ENCODE results near the gene PC. TPM values are rescaled to one million over a fixed set of nuclear protein-coding genes. Genes with fewer than 3 reads are reported as not detected.
A peak's percentile ranks its signal among the peaks of the same experiment; 100 is the strongest.
"Not testable (repeated sequence)": the region's sequence is repeated elsewhere in the genome, so short reads cannot be mapped to it uniquely, and the experiment has no call there.

The PC gene, protein sequence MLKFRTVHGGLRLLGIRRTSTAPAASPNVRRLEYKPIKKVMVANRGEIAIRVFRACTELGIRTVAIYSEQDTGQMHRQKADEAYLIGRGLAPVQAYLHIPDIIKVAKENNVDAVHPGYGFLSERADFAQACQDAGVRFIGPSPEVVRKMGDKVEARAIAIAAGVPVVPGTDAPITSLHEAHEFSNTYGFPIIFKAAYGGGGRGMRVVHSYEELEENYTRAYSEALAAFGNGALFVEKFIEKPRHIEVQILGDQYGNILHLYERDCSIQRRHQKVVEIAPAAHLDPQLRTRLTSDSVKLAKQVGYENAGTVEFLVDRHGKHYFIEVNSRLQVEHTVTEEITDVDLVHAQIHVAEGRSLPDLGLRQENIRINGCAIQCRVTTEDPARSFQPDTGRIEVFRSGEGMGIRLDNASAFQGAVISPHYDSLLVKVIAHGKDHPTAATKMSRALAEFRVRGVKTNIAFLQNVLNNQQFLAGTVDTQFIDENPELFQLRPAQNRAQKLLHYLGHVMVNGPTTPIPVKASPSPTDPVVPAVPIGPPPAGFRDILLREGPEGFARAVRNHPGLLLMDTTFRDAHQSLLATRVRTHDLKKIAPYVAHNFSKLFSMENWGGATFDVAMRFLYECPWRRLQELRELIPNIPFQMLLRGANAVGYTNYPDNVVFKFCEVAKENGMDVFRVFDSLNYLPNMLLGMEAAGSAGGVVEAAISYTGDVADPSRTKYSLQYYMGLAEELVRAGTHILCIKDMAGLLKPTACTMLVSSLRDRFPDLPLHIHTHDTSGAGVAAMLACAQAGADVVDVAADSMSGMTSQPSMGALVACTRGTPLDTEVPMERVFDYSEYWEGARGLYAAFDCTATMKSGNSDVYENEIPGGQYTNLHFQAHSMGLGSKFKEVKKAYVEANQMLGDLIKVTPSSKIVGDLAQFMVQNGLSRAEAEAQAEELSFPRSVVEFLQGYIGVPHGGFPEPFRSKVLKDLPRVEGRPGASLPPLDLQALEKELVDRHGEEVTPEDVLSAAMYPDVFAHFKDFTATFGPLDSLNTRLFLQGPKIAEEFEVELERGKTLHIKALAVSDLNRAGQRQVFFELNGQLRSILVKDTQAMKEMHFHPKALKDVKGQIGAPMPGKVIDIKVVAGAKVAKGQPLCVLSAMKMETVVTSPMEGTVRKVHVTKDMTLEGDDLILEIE
- total RNA-seq (3.6 TPM), polyA plus RNA-seq (12.6 TPM)

- no peaks in the 10 kb centered on the region for H3K4me1 ChIP-seq (ENCODE audit: insufficient read depth)
- WGBS = under 1% methylated on average over 74 of the region's 74 CpGs
- peak within 1 kb of the TSS; percentile 66 for H3K4me3 ChIP-seq (ENCODE audit: low read depth, low read length)
- no peaks in the 10 kb centered on the region for H3K36me3 ChIP-seq (ENCODE audit: insufficient read depth)
- H3K27ac ChIP-seq (ENCODE audit: low read depth) = peak within 1 kb of the TSS; percentile 78
- DNase-seq (ENCODE audit: extremely low spot score) = peak; percentile 98
Measured at GRCh38 chr11:66958232-66958955, at the start of gene PC. Gene PC, minus strand, starts transcription at chr11:66958383. Its CDS starts 86,224 bp downstream, at chr11:66872159.

GRCh38 chr11:67007126-67007525 is 48.9 kb upstream of the PC start:
- Histone ChIP-seq H3K36me3 (ENCODE audit: insufficient read depth) (no peaks in the 10 kb centered on the region), H3K4me3 (ENCODE audit: low read depth, low read length) (no peak overlapping the region), H3K27ac (ENCODE audit: low read depth) (no peak overlapping the region), H3K4me1 (ENCODE audit: insufficient read depth) (no peaks in the 10 kb centered on the region)
- 96% methylated on average over 7 of the region's 7 CpGs for WGBS
- DNase-seq (ENCODE audit: extremely low spot score) = no peak

DNA sequence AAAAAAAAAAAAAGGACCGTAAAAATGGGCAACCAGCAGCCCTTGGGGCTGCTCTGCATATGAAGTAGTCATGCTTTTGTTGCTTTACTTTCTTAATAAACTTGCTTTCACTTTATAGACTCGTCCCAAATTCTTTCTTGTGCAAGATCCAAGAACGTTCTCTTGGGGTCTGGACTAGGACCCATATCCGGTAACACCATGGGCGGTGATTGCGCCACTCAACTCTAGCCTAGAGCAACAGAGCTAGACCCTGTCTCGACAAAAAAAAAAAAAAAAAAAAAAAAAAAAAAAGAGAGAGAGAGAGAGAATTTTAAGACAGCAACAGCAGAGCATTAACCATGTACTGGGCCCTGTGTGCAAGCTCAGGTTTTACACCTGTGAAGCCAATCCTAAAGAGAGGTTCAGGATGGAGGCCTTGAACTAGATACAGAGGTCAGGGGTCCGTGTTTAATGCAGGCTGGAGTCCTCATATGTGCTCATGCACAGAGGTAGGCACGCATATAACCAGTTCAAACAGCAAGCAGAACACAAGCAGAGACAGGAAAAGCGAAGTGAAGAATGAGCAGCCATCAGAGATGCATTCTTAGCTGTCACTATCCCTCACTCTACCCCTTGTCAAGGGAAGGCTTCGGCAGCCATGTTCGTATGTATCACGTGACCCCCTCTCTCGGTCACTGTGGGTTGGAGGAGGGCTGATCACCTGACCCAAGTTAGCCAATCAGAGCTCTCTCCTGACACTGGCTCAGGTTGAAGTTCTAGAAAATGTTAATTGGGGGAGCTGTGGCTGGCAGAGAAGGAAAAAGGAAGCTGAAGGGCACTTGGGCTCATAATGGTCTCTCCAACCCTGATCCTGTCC is 48.1 kb upstream of the PC start:
- 87% methylated on average over 14 of the region's 14 CpGs for WGBS

DNA sequence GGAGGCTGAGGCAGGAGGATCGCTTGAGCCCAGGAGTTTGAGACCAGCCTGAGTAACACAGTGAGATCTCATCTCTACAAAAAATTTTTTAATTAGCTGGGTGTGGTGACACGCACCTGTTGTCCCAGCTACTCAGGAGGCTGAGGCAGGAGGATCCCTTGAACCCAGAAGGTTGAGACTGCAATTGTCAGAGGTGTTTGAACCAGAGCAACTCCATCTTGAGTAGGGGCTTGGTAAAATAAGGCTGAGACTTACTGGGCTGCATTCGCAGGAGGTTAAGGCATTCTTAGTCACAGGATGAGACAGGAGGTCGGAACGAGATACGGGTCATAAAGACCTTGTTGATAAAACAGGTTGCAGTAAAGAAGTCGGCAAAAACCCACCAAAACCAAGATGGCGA is 47.0 kb upstream of the PC start:
- not testable (repeated sequence) for H3K4me3 ChIP-seq (ENCODE audit: low read depth, low read length); H3K4me1 ChIP-seq (ENCODE audit: insufficient read depth); H3K36me3 ChIP-seq (ENCODE audit: insufficient read depth); DNase-seq (ENCODE audit: extremely low spot score); H3K27ac ChIP-seq (ENCODE audit: low read depth)
- WGBS = 90% methylated on average over 8 of the region's 8 CpGs

More for the DNA sequence above, 48.1 kb upstream of the PC start:
- no peak overlapping the region for H3K4me3 ChIP-seq (ENCODE audit: low read depth, low read length)
- no peak for DNase-seq (ENCODE audit: extremely low spot score)
- no peaks in the 10 kb centered on the region for H3K4me1 ChIP-seq (ENCODE audit: insufficient read depth)
- no peaks in the 10 kb centered on the region for H3K36me3 ChIP-seq (ENCODE audit: insufficient read depth)
- no peak overlapping the region for H3K27ac ChIP-seq (ENCODE audit: low read depth)

- WGBS = 89% methylated on average over 5 of the region's 5 CpGs
- H3K4me3 ChIP-seq (ENCODE audit: low read depth, low read length) = no peak overlapping the region
Measured at GRCh38 chr11:67002921-67003411, 44.8 kb upstream of the PC start.

DNA sequence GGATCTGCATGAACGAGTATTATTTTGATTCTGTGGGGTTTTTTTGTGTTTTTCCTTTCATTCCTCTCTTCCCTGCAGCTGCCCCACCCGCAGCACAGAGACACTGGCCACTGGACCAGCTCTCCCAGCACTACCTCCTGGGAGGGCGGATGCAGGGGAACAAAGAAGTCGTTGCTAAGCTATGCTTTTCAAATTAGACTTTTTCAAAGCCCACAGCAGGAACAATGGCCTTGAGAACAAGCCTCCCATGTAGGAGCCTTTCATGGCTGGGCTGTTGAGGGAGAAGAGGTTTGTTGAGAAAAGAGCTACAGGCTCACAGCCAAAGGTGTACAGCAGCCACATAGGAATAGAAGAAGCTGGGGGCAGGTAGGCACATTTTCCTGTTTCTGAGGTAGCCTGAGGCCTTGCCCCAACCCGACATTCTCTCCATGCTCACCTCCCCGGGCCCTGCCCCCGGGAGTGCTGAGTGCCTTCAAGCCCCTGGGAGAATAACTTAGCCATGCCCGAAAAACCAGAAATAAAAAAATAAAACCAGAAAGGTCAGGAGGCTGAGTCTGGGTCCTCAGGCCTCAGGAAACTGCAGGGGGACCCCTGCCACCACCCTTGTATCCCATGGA is 44.2 kb upstream of the PC start:
- Histone ChIP-seq H3K4me3 (ENCODE audit: low read depth, low read length) (no peak overlapping the region), H3K36me3 (ENCODE audit: insufficient read depth) (no peaks in the 10 kb centered on the region), H3K4me1 (ENCODE audit: insufficient read depth) (no peaks in the 10 kb centered on the region), H3K27ac (ENCODE audit: low read depth) (no peak overlapping the region)
- WGBS = 57% methylated on average over 8 of the region's 8 CpGs
- no peak for DNase-seq (ENCODE audit: extremely low spot score)

More at GRCh38 chr11:67002921-67003411, 44.8 kb upstream of the PC start:
- no peak for DNase-seq (ENCODE audit: extremely low spot score)
- Histone ChIP-seq H3K27ac (ENCODE audit: low read depth) (no peak overlapping the region), H3K4me1 (ENCODE audit: insufficient read depth) (no peaks in the 10 kb centered on the region), H3K36me3 (ENCODE audit: insufficient read depth) (no peaks in the 10 kb centered on the region)

DNA sequence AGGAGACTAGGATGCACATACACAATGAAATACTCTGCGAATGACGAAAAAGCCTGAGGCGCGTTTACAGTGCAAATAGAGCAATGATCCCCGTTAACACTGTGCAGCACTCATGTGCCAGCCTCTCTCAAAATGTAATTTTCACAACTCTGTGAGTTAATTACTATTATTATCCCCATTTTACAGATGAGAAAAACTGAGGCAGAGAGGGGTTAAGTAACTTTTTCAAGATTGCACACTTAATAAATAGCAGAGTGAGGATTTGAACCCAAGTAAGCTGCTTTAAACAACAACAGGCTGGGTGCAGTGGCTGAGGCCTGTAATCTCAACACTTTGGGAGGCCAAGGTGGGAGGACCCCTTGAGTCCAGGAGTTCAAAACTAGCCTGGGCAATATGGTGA is 43.1 kb upstream of the PC start:
- WGBS = 95% methylated on average over 5 of the region's 5 CpGs
- Histone ChIP-seq H3K4me1 (ENCODE audit: insufficient read depth) (no peaks in the 10 kb centered on the region), H3K4me3 (ENCODE audit: low read depth, low read length) (no peak overlapping the region), H3K36me3 (ENCODE audit: insufficient read depth) (no peaks in the 10 kb centered on the region), H3K27ac (ENCODE audit: low read depth) (no peak overlapping the region)
- no peak for DNase-seq (ENCODE audit: extremely low spot score)

- no peak overlapping the region for H3K27ac ChIP-seq (ENCODE audit: low read depth)
- WGBS = 87% methylated on average over 7 of the region's 7 CpGs
- no peak for DNase-seq (ENCODE audit: extremely low spot score)
Measured at GRCh38 chr11:66999555-66999954, 41.4 kb upstream of the PC start.

DNA sequence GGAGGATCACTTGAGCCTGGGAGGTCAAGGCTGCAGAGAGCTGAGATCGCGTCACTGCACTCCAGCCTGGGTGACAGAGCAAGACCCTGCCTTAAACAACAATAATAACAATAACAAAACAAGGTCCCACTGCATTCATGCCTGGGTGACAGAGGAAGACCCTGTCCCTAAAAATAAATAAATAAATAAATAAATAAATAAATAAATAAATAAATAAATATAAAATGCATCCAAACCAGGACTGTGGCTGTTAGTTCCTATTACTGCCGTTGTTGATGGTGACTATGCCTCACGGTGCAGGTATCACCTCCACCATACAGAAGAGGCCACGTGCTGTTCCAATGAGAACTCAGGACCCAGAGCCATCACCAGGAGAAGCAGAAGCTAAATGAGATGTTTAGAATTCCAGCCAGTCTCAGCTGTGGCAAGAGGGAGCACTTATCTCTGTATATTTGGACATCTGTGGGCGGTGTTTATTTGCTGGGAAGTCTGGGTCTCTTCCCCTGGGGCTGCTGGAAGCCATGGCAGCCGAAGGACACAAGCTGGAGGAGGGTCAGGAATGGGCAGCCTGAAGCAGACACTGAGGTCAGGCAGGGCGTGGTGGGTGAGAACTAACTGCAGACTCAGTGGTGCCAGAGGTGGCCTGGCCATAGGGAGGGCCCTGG is 38.6 kb upstream of the PC start:
- Histone ChIP-seq H3K4me3 (ENCODE audit: low read depth, low read length) (no peak overlapping the region), H3K36me3 (ENCODE audit: insufficient read depth) (no peaks in the 10 kb centered on the region), H3K4me1 (ENCODE audit: insufficient read depth) (no peaks in the 10 kb centered on the region), H3K27ac (ENCODE audit: low read depth) (no peak overlapping the region)
- no peak for DNase-seq (ENCODE audit: extremely low spot score)
- 61% methylated on average over 8 of the region's 8 CpGs for WGBS

More at GRCh38 chr11:66999555-66999954, 41.4 kb upstream of the PC start:
- Histone ChIP-seq H3K4me1 (ENCODE audit: insufficient read depth) (no peaks in the 10 kb centered on the region), H3K4me3 (ENCODE audit: low read depth, low read length) (no peak overlapping the region), H3K36me3 (ENCODE audit: insufficient read depth) (no peaks in the 10 kb centered on the region)

DNA sequence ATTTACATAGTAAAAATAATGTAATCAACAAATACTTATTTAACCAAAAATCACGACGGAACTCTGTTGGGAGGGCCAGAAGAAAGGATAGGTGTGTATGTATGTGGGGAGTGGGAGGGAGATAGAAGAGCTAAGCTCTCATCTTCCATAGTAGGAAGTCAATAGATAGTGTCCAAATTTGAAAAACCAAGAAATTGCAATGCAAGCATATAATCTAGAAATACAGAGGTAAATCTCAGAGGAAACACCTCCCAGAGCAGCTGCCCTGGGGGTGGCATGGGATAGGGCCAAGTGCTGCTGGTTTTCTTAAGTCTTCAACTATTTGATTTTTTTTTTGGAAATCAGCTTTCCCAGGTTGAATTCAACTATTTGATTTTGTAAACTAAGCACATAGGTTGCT is 33.9 kb upstream of the PC start:
- DNase-seq (ENCODE audit: extremely low spot score) = no peak
- no peak overlapping the region for H3K27ac ChIP-seq (ENCODE audit: low read depth)
- no peak overlapping the region for H3K4me3 ChIP-seq (ENCODE audit: low read depth, low read length)
- H3K4me1 ChIP-seq (ENCODE audit: insufficient read depth) = no peaks in the 10 kb centered on the region
- H3K36me3 ChIP-seq (ENCODE audit: insufficient read depth) = no peaks in the 10 kb centered on the region
- 66% methylated on average over 2 of the region's 2 CpGs for WGBS

DNA sequence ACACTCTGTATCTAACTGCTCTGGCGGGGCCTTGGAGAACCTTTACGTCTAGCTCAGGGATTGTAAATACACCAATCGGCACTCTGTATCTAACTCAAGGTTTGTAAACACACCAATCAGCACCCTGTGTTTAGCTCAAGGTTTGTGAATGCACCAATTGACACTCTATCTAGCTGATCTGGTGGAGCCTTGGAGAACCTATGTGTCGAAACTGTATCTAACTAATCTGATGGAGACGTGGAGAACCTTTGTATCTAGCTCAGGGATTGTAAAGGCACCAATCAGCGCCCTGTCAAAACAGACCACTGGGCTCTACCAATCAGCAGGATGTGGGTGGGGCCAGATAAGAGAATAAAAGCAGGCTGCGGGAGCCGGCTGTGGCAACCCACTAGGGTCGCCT is 31.2 kb upstream of the PC start:
- H3K27ac ChIP-seq (ENCODE audit: low read depth); H3K36me3 ChIP-seq (ENCODE audit: insufficient read depth); H3K4me1 ChIP-seq (ENCODE audit: insufficient read depth); H3K4me3 ChIP-seq (ENCODE audit: low read depth, low read length); DNase-seq (ENCODE audit: extremely low spot score): not testable (repeated sequence)
- WGBS = 79% methylated on average over 9 of the region's 9 CpGs

Data from urinary bladder (tissue), 4 donors.